K562 (cell line): ENCODE results near the gene LRP1-AS. TPM values are rescaled to one million over a fixed set of nuclear protein-coding genes. Genes with fewer than 3 reads are reported as not detected.

Experiments
- ARID1B ChIP-seq: fragments of 450-650 bp; IDR thresholded peaks from 2 replicates; pipeline ENCODE4 v1.6.1; 2016; ENCODE audit warnings: antibody characterized with exemption, mild to moderate bottlenecking, inconsistent platforms
- CHD2 ChIP-seq: IDR thresholded peaks from 2 replicates; pipeline ENCODE4 v1.6.1; 2011; ENCODE audit warnings: low read depth, low read length
- DPF2 ChIP-seq: fragments of 450-650 bp; IDR thresholded peaks from 2 replicates; pipeline ENCODE4 v1.6.1; 2016
- FOS ChIP-seq: IDR thresholded peaks from 3 replicates; pipeline ENCODE4 v1.6.1; 2011; ENCODE audit not compliant: insufficient read length; ENCODE audit errors: extremely low read depth
- FOSL1 ChIP-seq: fragments of 200-800 bp; sonication (Bioruptor generic); conservative IDR thresholded peaks from 2 replicates; pipeline ENCODE4 v1.6.1; 2016; ENCODE audit warnings: missing genetic modification characterization, missing compliant biosample characterization
- FOXM1 ChIP-seq, 2 experiments: fragments of 450-650 bp in 1 of 2; sonication (generic) in 1 of 2; formaldehyde crosslinking in 1 of 2; IDR thresholded peaks; 2 replicates each; pipeline versions ENCODE4 v1.6.1 to v1.9.0; 2017 to 2022; ENCODE audit warnings: low read depth in 2 of 2, mild to moderate bottlenecking in 2 of 2, missing genetic modification reagents in 1 of 2, moderate library complexity in 1 of 2
- HDGF ChIP-seq: fragments of 450-650 bp; IDR thresholded peaks from 2 replicates; pipeline ENCODE4 v1.6.1; 2016
- JUND ChIP-seq, 2 experiments: IDR thresholded peaks; 2 replicates in 1 of 2; 3 replicates in 1 of 2; pipeline ENCODE4 v1.6.1; 2011; ENCODE audit warnings: borderline replicate concordance in 2 of 2, low read depth in 2 of 2, low read length in 2 of 2, improper control_type of control experiment in 1 of 2, missing biosample characterization in 1 of 2, missing genetic modification characterization in 1 of 2, missing genetic modification reagents in 1 of 2
- KLF1 ChIP-seq: fragments of 450-650 bp; IDR thresholded peaks from 2 replicates; pipeline ENCODE4 v1.6.1; 2016; ENCODE audit warnings: missing genetic modification characterization, missing compliant biosample characterization
- MTA1 ChIP-seq: fragments of 450-650 bp; IDR thresholded peaks from 2 replicates; pipeline ENCODE4 v1.6.1; 2017; ENCODE audit warnings: borderline replicate concordance
- NFE2L1 ChIP-seq: fragments of 450-650 bp; IDR thresholded peaks from 2 replicates; pipeline ENCODE4 v1.6.1; 2016; ENCODE audit warnings: missing genetic modification characterization, low read depth, mild to moderate bottlenecking, missing compliant biosample characterization, moderate library complexity, borderline replicate concordance
- RCOR1 ChIP-seq, 2 experiments: IDR thresholded peaks; 2 replicates each; pipeline ENCODE4 v1.6.1; 2012; ENCODE audit warnings: low read depth in 2 of 2, low read length in 2 of 2, borderline replicate concordance in 1 of 2, improper control_type of control experiment in 1 of 2
- SAP30 ChIP-seq: fragments of 200-600 bp; sonication (generic); IDR thresholded peaks from 2 replicates; pipeline ENCODE4 v1.6.1; 2012; ENCODE audit warnings: borderline replicate concordance, low read depth, mild to moderate bottlenecking, moderate library complexity, low read length, control low read depth, inconsistent platforms; ENCODE audit not compliant: insufficient read depth, poor library complexity, severe bottlenecking
- SIX5 ChIP-seq, 2 experiments: IDR thresholded peaks; 2 replicates each; pipeline ENCODE4 v1.6.1; 2011; ENCODE audit warnings: low read length in 2 of 2, borderline replicate concordance in 1 of 2, low read depth in 1 of 2, mild to moderate bottlenecking in 1 of 2, moderate library complexity in 1 of 2; ENCODE audit not compliant: insufficient read depth in 1 of 2
- SREBF1 ChIP-seq: fragments of 150-350 bp; IDR thresholded peaks from 2 replicates; pipeline ENCODE4 v1.6.1; 2014; ENCODE audit warnings: antibody characterized with exemption, low read depth, low read length, borderline replicate concordance
- SRSF3 ChIP-seq: fragments of 200-400 bp; formaldehyde crosslinking; IDR thresholded peaks from 2 replicates; pipeline ENCODE4 v1.6.1; 2016; ENCODE audit warnings: mild to moderate bottlenecking, low read length, moderate library complexity; ENCODE audit not compliant: insufficient read depth
- TOE1 ChIP-seq, 2 experiments: fragments of 450-650 bp in 1 of 2; sonication (generic) in 1 of 2; formaldehyde crosslinking in 1 of 2; IDR thresholded peaks; 2 replicates each; pipeline versions ENCODE4 v1.7.1 to v1.8.0; 2016 to 2022; ENCODE audit warnings: borderline replicate concordance in 2 of 2, mild to moderate bottlenecking in 2 of 2, antibody characterized with exemption in 1 of 2, inconsistent platforms in 1 of 2, low read depth in 1 of 2, missing genetic modification reagents in 1 of 2, moderate library complexity in 1 of 2
- XRCC3 ChIP-seq: fragments of 450-650 bp; IDR thresholded peaks from 2 replicates; pipeline ENCODE4 v1.6.1; 2017; ENCODE audit warnings: mild to moderate bottlenecking, moderate library complexity
- ZBED1 ChIP-seq: IDR thresholded peaks from 2 replicates; pipeline ENCODE4 v1.6.1; 2014
- ZNF583 ChIP-seq: fragments of 250-450 bp; sonication (Bioruptor Pico); IDR thresholded peaks from 2 replicates; pipeline ENCODE4 v1.4.0; 2020
- polyA plus RNA-seq, 8 experiments: library from polyadenylated mRNA; depleted of rRNA in 4 of 8; stranded (reverse) in 5 of 8; unstranded in 3 of 8; fragments of >200 nt; fragmentation: Nextera tagmentation in 2 of 8; fragmentation: Illumina TruSeq in 1 of 8; extraction: Ambion mirVana in 2 of 8; extraction: Trizol in 1 of 8; gene quantifications; 2 replicates each; pipeline versions ENCODE4 v1.2.1 to v1.2.3, GENCODE V29; 2011 to 2014; ENCODE audit warnings: inconsistent platforms in 1 of 8, missing spikeins in 1 of 8
- total RNA-seq, 7 experiments: library from RNA; depleted of rRNA in 6 of 7; stranded (reverse); fragments of >200 nt in 6 of 7; fragmentation: Illumina TruSeq in 2 of 7; extraction: Trizol in 2 of 7; gene quantifications; 2 replicates each; pipeline versions ENCODE4 v1.2.1 to v1.2.3, GENCODE V29; 2011 to 2021; ENCODE audit warnings: low replicate concordance in 1 of 7
- TF ChIP-seq, protein P1 (sequence below), 2 experiments: fragments of 450-650 bp; formaldehyde crosslinking in 1 of 2; IDR thresholded peaks; 2 replicates each; pipeline versions ENCODE4 v1.4.0 to v1.6.1; 2014 to 2020; ENCODE audit warnings: mild to moderate bottlenecking in 2 of 2, borderline replicate concordance in 1 of 2, low read depth in 1 of 2

Gene LRP1-AS
- total and polyA plus RNA-seq, 9 of the 15 experiments (the other 6 are each of a cell fraction or from before 2014, with no cell fraction given) = not detected

DNA sequence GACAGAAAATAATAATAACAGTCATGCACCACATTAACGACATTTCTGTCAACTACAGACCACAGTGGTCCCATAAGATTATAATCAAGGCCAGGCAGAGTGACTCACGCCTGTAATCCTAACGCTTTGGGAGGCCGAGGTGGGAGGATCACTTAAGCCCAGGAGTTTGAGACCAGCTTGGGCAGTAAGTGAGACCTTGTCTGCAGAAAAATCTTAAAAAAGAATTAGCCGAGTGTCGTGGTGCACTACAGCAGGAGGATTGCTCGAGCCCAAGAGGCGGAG lies 49.9 kb downstream of the LRP1-AS start (continued):
- TF ChIP-seq, protein P1, sequence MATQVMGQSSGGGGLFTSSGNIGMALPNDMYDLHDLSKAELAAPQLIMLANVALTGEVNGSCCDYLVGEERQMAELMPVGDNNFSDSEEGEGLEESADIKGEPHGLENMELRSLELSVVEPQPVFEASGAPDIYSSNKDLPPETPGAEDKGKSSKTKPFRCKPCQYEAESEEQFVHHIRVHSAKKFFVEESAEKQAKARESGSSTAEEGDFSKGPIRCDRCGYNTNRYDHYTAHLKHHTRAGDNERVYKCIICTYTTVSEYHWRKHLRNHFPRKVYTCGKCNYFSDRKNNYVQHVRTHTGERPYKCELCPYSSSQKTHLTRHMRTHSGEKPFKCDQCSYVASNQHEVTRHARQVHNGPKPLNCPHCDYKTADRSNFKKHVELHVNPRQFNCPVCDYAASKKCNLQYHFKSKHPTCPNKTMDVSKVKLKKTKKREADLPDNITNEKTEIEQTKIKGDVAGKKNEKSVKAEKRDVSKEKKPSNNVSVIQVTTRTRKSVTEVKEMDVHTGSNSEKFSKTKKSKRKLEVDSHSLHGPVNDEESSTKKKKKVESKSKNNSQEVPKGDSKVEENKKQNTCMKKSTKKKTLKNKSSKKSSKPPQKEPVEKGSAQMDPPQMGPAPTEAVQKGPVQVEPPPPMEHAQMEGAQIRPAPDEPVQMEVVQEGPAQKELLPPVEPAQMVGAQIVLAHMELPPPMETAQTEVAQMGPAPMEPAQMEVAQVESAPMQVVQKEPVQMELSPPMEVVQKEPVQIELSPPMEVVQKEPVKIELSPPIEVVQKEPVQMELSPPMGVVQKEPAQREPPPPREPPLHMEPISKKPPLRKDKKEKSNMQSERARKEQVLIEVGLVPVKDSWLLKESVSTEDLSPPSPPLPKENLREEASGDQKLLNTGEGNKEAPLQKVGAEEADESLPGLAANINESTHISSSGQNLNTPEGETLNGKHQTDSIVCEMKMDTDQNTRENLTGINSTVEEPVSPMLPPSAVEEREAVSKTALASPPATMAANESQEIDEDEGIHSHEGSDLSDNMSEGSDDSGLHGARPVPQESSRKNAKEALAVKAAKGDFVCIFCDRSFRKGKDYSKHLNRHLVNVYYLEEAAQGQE (IDR thresholded peaks at IDR 0.05; ENCODE audit: borderline replicate concordance) = no peak; the same call in 1 of the 2 replicates
- TF ChIP-seq, protein P1 (CRISPR knock-in tag; IDR thresholded peaks at IDR 0.05; ENCODE audit: low read depth) = no peak
- TF ChIP-seq FOSL1 (peak; percentile 87), JUND (IDR thresholded peaks at IDR 0.05; ENCODE audit: borderline replicate concordance, low read depth, low read length) (peak; percentile 83), JUND (tag; IDR thresholded peaks at IDR 0.05; ENCODE audit: borderline replicate concordance, low read depth, low read length) (peak; percentile 56; the same call in 1 of the 3 replicates), KLF1 (no peak), MTA1 (peak; percentile 40; the same call in 1 of the 2 replicates), SIX5 (IDR thresholded peaks at IDR 0.05; ENCODE audit: borderline replicate concordance in 1 of 2, insufficient read depth in 1 of 2, low read depth in 1 of 2, low read length in 2 of 2) (no peak), SREBF1 (no peak), HDGF (no peak), NFE2L1 (tag) (no peak), SAP30 (no peak), TOE1 (IDR thresholded peaks at IDR 0.05; ENCODE audit: borderline replicate concordance) (no peak), TOE1 (CRISPR knock-in tag; IDR thresholded peaks at IDR 0.05; ENCODE audit: borderline replicate concordance, low read depth) (no peak), FOXM1 (IDR thresholded peaks at IDR 0.05; ENCODE audit: low read depth) (no peak), FOXM1 (CRISPR knock-in tag; IDR thresholded peaks at IDR 0.05; ENCODE audit: low read depth) (no peak), RCOR1 (IDR thresholded peaks at IDR 0.05; ENCODE audit: borderline replicate concordance in 1 of 2, low read depth in 2 of 2, low read length in 2 of 2) (no peak), SRSF3 (no peak), ZNF583 (CRISPR knock-in tag) (no peak), FOS (no peak), ZBED1 (no peak), DPF2 (peak; percentile 81), ARID1B (peak; percentile 67), XRCC3 (no peak), CHD2 (no peak)
